CD4-positive, alpha-beta T cell (primary cell): ENCODE results near the gene TIE1. TPM values are rescaled to one million over a fixed set of nuclear protein-coding genes. Genes with fewer than 3 reads are reported as not detected.

Source experiments
- ATAC-seq: fragments of 200-7000 bp; cut with Tn5 transposase; one replicate; pipeline ENCODE4 v1.10.0; 2022; ENCODE audit warnings: mild to moderate bottlenecking; ENCODE audit not compliant: poor library complexity
- CTCF ChIA-PET: fragments of 350-600 bp; sonication (Branson Sonifier 250); formaldehyde crosslinking; loops from one replicate; lab custom pipeline; 2021; ENCODE audit warnings: antibody characterized with exemption, inconsistent platforms; lab: Charles Lee
- POLR2A ChIA-PET: fragments of 350-600 bp; sonication (Branson Sonifier 250); formaldehyde crosslinking; loops from one replicate; lab custom pipeline; 2021; ENCODE audit warnings: antibody characterized with exemption, inconsistent platforms; lab: Charles Lee
- DNase-seq, 14 experiments: peaks; one replicate each; pipeline ENCODE4 v3.0.0-alpha.2; 2013 to 2020; ENCODE audit warnings: mixed read lengths in 2 of 14
- H3K27ac ChIP-seq, 2 donors: one replicate each; pipeline versions ENCODE4 v1.5.1 to v1.7.0; 2013; ENCODE audit warnings: low read length in 2 of 2, low read depth in 1 of 2, mild to moderate bottlenecking in 1 of 2
- H3K27me3 ChIP-seq, 2 experiments: 1 replicate in 1 of 2; 2 replicates in 1 of 2; pipeline versions ENCODE4 v1.6.1 to v1.7.0; 2013; ENCODE audit warnings: low read length in 2 of 2, control low read depth in 1 of 2, mild to moderate bottlenecking in 1 of 2, moderate library complexity in 1 of 2; ENCODE audit not compliant: insufficient read depth in 2 of 2, control insufficient read depth in 1 of 2
- H3K36me3 ChIP-seq: one replicate; pipeline ENCODE4 v1.6.1; 2013; ENCODE audit warnings: low read length, control low read depth; ENCODE audit not compliant: insufficient read depth
- H3K4me1 ChIP-seq: one replicate; pipeline ENCODE4 v1.6.1; 2013; ENCODE audit warnings: low read length, control low read depth; ENCODE audit not compliant: insufficient read depth
- H3K4me3 ChIP-seq: one replicate; pipeline ENCODE4 v1.5.1; 2013; ENCODE audit warnings: mild to moderate bottlenecking, low read length, moderate library complexity
- H3K9me3 ChIP-seq, 2 experiments: 1 replicate in 1 of 2; 2 replicates in 1 of 2; pipeline versions ENCODE4 v1.6.1 to v1.7.0; 2013; ENCODE audit warnings: low read length in 2 of 2, mild to moderate bottlenecking in 2 of 2, control low read depth in 1 of 2, moderate library complexity in 1 of 2; ENCODE audit not compliant: control insufficient read depth in 1 of 2, insufficient read depth in 1 of 2
- H3K27ac Mint-ChIP-seq: one replicate; pipeline ENCODE4 v1.8.0; 2020; ENCODE audit warnings: mixed read lengths
- H3K27me3 Mint-ChIP-seq: one replicate; pipeline ENCODE4 v1.8.0; 2021; ENCODE audit warnings: mixed read lengths
- H3K36me3 Mint-ChIP-seq: one replicate; pipeline ENCODE4 v1.8.0; 2021; ENCODE audit warnings: low read depth, mixed read lengths
- H3K4me1 Mint-ChIP-seq: one replicate; pipeline ENCODE4 v1.8.0; 2021; ENCODE audit warnings: low read depth, mixed read lengths
- H3K4me3 Mint-ChIP-seq: one replicate; pipeline ENCODE4 v1.8.0; 2020; ENCODE audit warnings: mild to moderate bottlenecking, mixed read lengths
- H3K9me3 Mint-ChIP-seq: one replicate; pipeline ENCODE4 v1.8.0; 2020; ENCODE audit warnings: mixed read lengths
- CTCF ChIP-seq: fragments of 200-600 bp; IDR thresholded peaks from one replicate; pipeline ENCODE4 v1.8.0; 2022; ENCODE audit warnings: antibody characterized with exemption, mild to moderate bottlenecking
- intact Hi-C, 2 experiments: fragments of 100-400 bp; cut with DNase I in 1 of 2; cut with micrococcal nuclease in 1 of 2; formaldehyde crosslinking; loops; one replicate each; pipeline versions ENCODE4 v1.15.1 to v1.9.0; 2023 to 2025; cut with DNase I, micrococcal nuclease
- total RNA-seq, 174 experiments: library from RNA in 2 of 174; stranded (reverse) in 2 of 174; gene quantifications; one replicate each; pipeline ENCODE4 v1.2.3 and lab custom pipeline; 2021 to 2026

Gene TIE1
- total RNA-seq, 2 experiments from 2014 or later = not detected

DNA sequence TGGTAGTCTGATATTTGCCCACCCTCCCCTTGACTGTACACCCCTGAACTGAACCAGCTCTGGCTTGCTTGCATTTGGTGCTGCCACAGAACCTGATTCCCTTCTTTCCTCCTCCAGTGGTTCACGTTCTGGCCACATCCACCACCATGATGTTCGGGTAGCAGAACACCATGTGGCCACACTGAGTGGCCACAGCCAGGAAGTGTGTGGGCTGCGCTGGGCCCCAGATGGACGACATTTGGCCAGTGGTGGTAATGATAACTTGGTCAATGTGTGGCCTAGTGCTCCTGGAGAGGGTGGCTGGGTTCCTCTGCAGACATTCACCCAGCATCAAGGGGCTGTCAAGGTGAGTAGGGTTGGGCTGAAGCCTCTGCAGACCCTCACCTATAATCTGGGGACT is 59.8 kb downstream of the TIE1 start:
- Histone ChIP-seq H3K4me3 (no peak overlapping the region), H3K4me1 (peaks cover 15% of the 10 kb centered on the region), H3K36me3 (peaks cover 40% of the 10 kb centered on the region), H3K27ac (no peak overlapping the region), H3K9me3 (no peaks in the 10 kb centered on the region), H3K27me3 (no peaks in the 10 kb centered on the region)
- ChIA-PET POLR2A (interaction anchor here (0.5 to 1.0 kb wide), 2 partner anchors 21 to 30 kb away, joined by 3 read pairs; no protein-coding TSS in a partner anchor), CTCF (no interaction called here)
- ATAC-seq = no peak
- no peak for TF ChIP-seq CTCF
- DNase-seq = no peak
- Mint-ChIP-seq H3K9me3 (no peaks in the 10 kb centered on the region), H3K36me3 (peaks cover 44% of the 10 kb centered on the region), H3K27ac (no peak overlapping the region), H3K4me3 (no peak overlapping the region), H3K4me1 (peaks cover 27% of the 10 kb centered on the region), H3K27me3 (no peaks in the 10 kb centered on the region)
- intact Hi-C loops = loop anchor here in 1 of 2 experiments (1.0 to 10.0 kb wide), 3 partner anchors 89 to 678 kb away; partner anchors contain the start of genes IPO13 and YBX1

GRCh38 chr1:43363283-43363934 is 62.6 kb downstream of the TIE1 start:
- intact Hi-C loops = loop anchor here in 1 of 2 experiments (5.0 to 10.0 kb wide), 2 partner anchors 581 to 681 kb away; partner anchors contain the start of genes IPO13 and YBX1
- no peak for TF ChIP-seq CTCF
- H3K9me3 Mint-ChIP-seq = no peaks in the 10 kb centered on the region
- Histone ChIP-seq H3K4me3 (no peak overlapping the region), H3K27ac (no peak overlapping the region), H3K4me1 (peaks cover 29% of the 10 kb centered on the region), H3K36me3 (peaks cover 40% of the 10 kb centered on the region), H3K27me3 (no peaks in the 10 kb centered on the region), H3K9me3 (no peaks in the 10 kb centered on the region)
- DNase-seq (no peak), ATAC-seq (no peak)
- ChIA-PET CTCF (no interaction called here), POLR2A (interaction anchor here (1.2 kb wide), 1 partner anchor 25 kb away, joined by 3 read pairs; no protein-coding TSS in a partner anchor)
- peaks cover 35% of the 10 kb centered on the region for H3K4me1 Mint-ChIP-seq
- peaks cover 57% of the 10 kb centered on the region for H3K36me3 Mint-ChIP-seq
- no peak overlapping the region for H3K27ac Mint-ChIP-seq
- H3K4me3 Mint-ChIP-seq = no peak overlapping the region
- H3K27me3 Mint-ChIP-seq = no peaks in the 10 kb centered on the region

DNA sequence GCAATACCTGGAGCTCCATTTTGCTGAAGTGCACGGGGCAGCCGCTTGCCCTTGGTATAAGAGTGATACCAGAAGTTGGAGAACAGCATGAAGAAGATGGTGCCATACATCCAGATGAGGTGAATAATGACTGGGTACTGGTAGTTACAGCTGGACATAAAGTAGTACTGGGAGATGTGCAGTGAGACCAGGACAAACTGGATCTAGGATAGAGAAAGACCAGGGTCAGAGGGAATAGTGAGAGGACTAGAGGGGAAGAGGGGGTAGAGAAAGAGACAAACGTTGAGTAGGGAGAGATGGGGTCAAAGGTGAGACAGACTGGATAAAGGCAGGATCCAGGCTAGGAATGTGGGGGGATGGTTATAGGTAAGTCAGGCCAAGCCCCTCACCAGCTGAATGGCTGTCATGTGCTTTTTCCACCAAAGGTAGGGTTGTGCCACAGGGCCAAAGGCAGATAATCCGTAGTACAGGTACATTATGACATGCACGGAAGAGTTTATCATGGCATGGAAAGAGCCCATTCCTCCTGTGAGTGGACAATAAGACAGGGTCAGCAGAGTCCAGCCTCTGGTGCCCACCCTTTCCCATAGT is 63.2 kb downstream of the TIE1 start:
- Histone ChIP-seq H3K36me3 (peaks cover 40% of the 10 kb centered on the region), H3K4me3 (no peak overlapping the region), H3K9me3 (no peaks in the 10 kb centered on the region), H3K4me1 (peaks cover 32% of the 10 kb centered on the region), H3K27ac (no peak overlapping the region), H3K27me3 (no peaks in the 10 kb centered on the region)
- H3K36me3 Mint-ChIP-seq = peaks cover 54% of the 10 kb centered on the region
- no peak overlapping the region for H3K27ac Mint-ChIP-seq
- DNase-seq = no peak
- no peak overlapping the region for H3K4me3 Mint-ChIP-seq
- H3K27me3 Mint-ChIP-seq = no peaks in the 10 kb centered on the region
- intact Hi-C loops = loop anchor here in 1 of 2 experiments (5.0 to 10.0 kb wide), 2 partner anchors 581 to 682 kb away; partner anchors contain the start of genes IPO13 and YBX1
- no peak for TF ChIP-seq CTCF
- no peaks in the 10 kb centered on the region for H3K9me3 Mint-ChIP-seq
- no peak for ATAC-seq
- POLR2A ChIA-PET = interaction anchor here (1.2 kb wide), 1 partner anchor 25 kb away, joined by 3 read pairs; no protein-coding TSS in a partner anchor
- CTCF ChIA-PET = no interaction called here
- peaks cover 35% of the 10 kb centered on the region for H3K4me1 Mint-ChIP-seq
